GM21576 (cell line): Measurements from ENCODE around the gene AAK1.

ENCODE experiments used
- ATAC-seq: cut with Tn5 transposase; IDR thresholded peaks from one replicate; pipeline ENCODE4 v1.9.1; 2021; ENCODE audit warnings: mild to moderate bottlenecking, moderate library complexity; ENCODE audit not compliant: unreplicated experiment

AAK1 gene

DNA sequence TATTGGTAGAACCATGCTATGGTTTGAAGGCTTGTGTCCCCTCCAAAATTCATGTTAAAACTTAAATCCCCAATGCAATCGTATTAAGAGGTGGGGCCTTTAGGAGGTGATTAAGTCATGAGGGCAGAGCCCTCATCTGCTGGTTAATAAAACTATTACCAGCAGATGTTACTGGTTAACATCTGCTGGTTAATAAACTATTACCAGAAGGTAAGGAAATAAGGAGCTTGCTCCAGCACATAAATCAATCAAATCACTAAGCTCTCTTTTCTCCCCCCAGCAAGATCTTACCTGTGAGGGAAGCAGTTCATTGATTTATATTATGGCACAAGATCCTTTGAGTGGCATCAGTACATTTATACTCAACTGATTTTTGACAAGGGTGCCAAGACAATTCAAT lies 96.9 kb downstream of the AAK1 start:
- ATAC-seq: no peak

DNA sequence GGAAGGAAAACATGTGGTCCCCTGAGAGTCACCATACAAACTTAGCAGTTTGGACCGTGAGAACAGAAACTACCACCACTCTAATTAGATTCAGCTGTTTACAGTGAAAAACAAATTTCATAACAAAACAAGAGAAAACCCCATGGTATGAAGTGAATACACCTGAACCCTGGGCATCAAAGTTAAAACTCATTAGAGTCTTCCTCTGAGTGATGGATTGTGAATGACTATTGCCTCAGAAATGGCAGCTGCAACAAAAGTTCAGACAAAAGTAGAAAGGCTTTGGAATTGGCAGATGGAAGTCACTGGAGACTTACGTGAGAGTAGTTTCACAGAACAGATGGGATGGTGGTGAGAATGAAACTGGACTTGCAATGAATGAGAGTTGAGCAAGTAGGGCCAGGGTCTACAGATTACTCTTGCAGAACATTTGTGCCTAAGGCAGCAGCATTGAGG lies 98.0 kb downstream of the AAK1 start:
- no peak for ATAC-seq

- ATAC-seq: no peak
Observed at GRCh38 chr2:69544951-69545350, 98.6 kb downstream of the AAK1 start.

DNA sequence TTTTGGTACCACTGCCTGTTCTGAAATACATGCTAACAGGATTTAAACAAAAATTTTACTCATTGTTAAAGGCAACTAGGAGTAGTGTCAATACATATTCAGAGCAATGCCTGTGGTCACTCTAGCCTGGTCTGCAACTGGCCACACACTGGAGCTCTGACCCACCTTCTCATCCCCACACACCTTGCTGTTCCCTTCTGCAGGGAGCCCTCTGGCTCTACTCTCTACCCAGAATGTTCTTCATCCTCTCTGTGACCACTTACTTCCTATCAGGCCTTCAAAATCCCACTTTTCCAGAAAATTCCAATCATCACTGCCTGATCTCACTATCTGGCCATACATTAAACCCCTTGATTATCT lies 104.0 kb downstream of the AAK1 start:
- ATAC-seq: no peak

- no peak for ATAC-seq
Observed at GRCh38 chr2:69538872-69539548, 104.5 kb downstream of the AAK1 start.

DNA sequence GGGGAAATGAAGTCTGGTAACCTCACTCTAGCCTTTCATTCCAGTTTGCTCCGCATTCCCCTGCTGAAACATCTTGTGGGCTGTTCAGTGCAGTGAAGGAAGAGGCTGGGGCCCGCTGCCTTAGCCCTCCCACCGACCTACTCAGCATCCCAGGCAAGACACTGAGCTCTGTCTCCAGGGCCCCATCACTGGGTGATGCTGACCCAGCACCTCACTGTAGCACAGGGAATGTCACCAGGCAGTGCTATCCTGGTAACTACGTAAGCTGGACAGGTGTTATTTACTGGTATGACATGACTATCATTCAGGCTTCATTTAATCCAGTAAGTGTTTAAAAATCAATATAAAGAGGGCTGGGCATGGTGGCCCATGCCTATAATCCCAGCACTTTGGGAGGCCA lies 105.3 kb downstream of the AAK1 start:
- no peak for ATAC-seq

DNA sequence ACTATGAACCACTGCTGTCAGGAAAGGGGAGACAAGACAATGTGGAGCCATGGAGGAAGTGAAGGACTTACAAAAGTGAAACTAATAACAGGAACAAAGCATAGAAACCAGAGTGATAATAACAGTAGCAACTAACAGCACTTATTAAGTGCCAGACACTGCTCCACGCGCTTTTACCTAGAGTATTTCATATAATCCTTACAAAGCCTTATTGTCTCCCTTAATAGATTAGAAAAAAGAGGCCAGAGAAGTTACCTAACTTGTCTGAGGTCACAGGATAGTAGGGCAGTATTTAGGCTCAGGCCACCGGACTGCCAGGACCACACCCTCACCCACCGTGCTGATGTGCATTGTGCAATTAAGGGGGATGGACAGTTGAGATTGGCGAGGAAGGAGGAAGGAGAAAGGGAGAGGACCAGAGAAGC lies 107.7 kb downstream of the AAK1 start:
- ATAC-seq: no peak

GRCh38 chr2:69531186-69531585 lies 112.4 kb downstream of the AAK1 start:
- no peak for ATAC-seq

DNA sequence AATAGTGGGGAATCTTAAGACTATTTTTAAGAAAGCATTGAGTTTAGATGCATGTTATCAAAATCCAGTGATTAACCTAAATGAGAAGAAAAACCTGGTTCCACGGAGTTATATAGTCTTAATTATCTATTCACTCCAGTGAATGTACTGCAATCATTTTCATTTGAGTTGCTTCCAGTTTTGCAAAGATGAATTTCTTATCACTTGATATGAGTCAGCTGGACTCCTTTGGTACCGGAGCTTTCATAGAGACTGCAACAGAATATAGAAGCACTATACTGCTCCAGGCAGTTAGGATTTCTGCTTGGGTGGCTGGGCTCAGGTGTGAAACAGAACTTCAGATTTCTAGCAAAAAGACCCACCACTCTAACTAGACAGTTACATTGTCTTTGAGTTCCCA lies 114.1 kb downstream of the AAK1 start:
- ATAC-seq: no peak

- ATAC-seq: no peak
Observed at GRCh38 chr2:69525261-69525660, 118.3 kb downstream of the AAK1 start.

- ATAC-seq: no peak
Observed at GRCh38 chr2:69524799-69525198, 118.7 kb downstream of the AAK1 start.

- ATAC-seq: no peak
Observed at GRCh38 chr2:69521747-69522146, 121.8 kb downstream of the AAK1 start.

DNA sequence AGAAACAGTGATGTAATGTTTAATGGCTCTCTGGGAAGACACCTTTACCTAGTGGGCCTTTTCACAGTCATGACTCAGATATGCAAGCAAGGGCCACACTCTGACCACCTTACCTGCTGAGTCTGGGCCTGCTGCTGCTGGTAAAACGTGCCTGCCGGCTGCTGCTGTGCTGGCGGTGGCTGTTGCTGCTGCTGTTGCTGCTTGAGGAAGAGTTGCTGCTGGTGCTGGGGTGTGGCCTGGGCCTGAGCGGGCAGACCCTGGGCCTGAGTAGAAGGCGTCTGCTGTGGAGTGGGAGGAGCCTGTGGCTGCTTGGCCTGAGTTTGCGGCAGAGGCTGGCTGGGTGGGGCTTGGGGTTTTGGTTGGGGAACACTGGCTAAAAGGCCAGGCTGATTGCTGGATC lies 124.7 kb downstream of the AAK1 start:
- no peak for ATAC-seq

DNA sequence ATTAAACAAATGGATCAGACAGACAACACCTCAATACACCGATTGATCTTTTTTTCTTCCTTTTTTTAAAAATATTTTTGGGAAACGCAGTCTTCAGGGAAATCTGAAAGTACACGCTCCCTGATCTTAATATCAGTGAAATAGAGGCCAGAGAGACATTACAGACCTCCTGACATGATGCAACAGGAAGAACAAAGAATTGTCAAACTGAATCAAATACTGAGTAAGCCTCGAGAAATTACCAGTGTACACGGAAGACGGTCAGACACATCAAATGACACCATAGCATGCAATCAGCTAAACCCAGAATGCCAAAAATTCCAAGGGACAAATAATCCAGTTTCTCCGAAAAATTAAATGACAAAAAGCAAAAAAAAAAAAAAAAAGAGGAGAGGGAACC lies 126.1 kb downstream of the AAK1 start:
- no peak for ATAC-seq

DNA sequence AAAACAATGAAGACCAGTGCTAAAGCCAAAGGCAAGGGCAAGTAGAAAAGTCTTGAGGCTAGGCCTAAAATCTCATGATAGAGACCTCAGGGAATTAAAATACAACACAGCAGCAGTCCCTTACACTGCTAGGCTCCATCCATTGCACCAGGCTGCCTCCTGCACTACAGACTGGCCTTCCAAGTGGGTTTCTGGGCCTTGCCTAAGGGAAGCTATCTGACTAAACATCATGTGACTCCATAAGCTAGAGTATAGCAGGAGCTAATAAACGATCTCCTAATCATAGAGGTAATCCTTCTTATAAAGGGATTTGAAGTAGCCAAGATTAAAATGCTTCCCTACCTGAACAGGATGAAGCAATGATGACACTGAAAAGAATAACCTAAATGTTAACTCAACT lies 128.7 kb downstream of the AAK1 start:
- no peak for ATAC-seq

DNA sequence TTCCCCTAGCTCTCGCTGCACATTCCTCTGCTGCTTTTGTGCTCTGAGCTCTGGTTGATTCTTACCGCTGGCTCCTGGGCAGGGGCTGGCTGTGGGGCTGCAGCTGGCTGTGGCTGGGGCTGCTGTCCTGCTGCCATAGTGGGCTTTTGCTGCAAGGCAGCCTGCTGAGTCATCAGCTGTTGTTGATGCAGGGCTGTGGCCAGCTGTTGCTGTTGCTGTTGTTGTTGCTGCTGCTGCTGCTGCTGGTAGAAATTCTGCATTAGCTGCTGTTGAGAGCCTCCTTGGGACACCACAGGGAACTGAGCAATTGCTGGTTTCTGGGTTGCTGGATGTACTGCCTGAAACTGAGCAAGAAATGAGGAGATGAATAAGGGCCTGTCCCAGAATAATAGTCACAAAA lies 129.1 kb downstream of the AAK1 start:
- ATAC-seq: no peak

DNA sequence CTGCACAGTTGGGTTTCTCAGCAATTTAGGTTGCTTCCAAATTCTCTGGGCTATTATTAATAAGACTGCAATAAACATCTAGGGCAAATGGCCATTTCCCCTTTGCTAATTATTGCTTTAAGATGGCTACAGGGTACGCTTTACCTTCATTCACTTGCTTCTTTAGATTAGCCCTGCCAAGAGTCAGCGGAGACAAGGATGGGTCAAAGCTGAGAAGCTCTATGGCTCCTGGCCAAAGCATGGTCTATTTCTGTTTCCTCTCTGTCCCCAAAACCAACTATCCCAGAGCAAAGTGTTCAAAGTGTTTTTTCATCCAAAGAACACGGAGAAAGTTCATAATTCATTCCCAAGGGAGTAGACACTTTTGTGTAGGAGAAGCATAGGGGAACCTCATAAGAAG lies 131.1 kb downstream of the AAK1 start:
- no peak for ATAC-seq

- ATAC-seq: no peak
Observed at GRCh38 chr2:69510204-69510603, 133.3 kb downstream of the AAK1 start.

- ATAC-seq: no peak
Observed at GRCh38 chr2:69509750-69510140, 133.8 kb downstream of the AAK1 start.

DNA sequence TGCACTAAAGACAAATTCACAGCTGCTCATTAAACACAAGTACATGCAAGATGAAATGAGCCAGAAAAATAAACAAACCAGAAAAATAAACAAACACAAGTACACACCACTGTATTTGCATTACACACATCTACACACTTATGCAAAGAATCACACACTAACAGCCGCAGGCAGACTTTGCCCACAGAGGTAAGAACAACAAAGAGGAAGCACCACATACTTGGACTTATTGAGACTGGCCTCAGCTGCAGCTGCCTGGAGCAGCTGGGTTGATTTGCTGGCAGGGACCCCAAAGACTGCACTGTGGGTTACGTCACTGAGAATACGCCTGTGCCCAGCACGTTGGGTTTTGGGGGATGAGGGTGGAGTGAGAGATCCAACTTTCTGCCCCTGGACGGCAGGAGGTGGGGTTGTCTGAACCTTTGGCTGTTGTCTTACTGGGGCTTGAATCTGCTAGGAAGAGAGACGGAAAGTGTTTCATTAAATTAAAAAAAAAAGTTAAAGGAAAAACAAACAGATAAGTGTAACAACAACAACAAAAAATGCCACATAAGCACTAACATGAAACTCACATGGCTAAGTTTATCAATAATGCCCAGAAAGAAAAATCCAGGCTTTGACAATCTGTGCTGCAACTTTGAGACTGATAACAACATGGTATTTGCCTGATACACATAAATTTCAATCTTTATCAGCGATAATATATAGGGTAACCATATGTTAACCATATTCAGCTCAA lies 134.4 kb downstream of the AAK1 start:
- ATAC-seq: no peak

DNA sequence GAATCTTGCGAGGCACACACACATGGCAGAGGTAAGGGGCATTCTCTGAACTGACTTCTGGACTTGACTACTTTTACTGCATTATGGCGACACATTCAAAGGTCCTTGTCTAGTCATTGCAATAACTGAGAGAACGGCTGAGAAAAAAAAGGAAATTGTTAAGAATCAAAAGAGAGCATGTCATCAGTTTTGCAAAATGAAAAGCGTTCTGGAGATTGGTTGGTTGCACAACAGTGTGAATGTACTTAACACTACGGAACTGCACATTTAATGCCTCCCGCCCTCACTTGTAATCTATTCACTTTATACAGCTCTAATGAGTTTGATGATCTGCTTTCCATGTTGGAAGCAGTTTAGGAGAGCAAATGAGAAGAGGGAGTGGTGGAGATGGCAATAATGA lies 137.8 kb downstream of the AAK1 start:
- ATAC-seq: no peak

- no peak for ATAC-seq
Observed at GRCh38 chr2:69501301-69501700, 142.2 kb downstream of the AAK1 start.

- no peak for ATAC-seq
Observed at GRCh38 chr2:69499966-69500365, 143.6 kb downstream of the AAK1 start.
